ENCODE measurements around the gene SLC6A9. TPM values are rescaled to one million over a fixed set of nuclear protein-coding genes. Genes with fewer than 3 reads are reported as not detected.

The SLC6A9 gene
- total and polyA plus RNA-seq, 4 experiments from 2014 or later, result 0.75 to 0.84 TPM; not detected in 2

DNA sequence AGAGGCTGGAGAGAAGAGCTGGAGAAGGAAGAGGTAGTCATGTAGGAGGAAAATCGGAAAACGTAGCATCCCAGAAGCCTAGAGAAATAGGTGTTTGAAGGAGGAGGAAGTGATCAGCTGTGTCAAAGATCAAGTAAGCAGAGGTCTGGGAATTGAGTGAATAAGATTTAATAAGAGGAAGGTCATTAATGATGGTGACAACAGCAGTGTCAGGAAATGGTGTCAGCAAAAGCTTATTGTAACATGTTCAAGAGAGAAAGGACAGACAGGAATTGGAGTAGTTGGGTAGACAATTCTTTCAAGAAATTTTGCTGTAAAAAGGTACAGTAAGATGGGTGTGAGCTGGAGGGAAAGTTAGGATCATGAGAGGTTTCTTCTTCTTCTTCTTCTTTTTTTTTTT lies 41.6 kb upstream of the SLC6A9 start:
- Mint-ChIP-seq H3K36me3 (no peaks in the 10 kb centered on the region), H3K27me3 (peaks cover 16 to 26% of the 10 kb centered on the region in 2 donors), H3K27ac (no peak overlapping the region), H3K9me3 (no peaks in the 10 kb centered on the region), H3K4me3 (no peak overlapping the region), H3K4me1 (no peaks in the 10 kb centered on the region)
- ChIA-PET POLR2A (ENCODE audit: partially characterized antibody) (no interaction called here), CTCF (ENCODE audit: partially characterized antibody) (interaction anchor here (0.7 kb wide), 1 partner anchor 148 kb away, joined by 3 read pairs; no protein-coding TSS in a partner anchor)
- DNase-seq, result no peak
- no peaks in the 10 kb centered on the region for H3K4me1 ChIP-seq (ENCODE audit: insufficient read depth, low read length)
- intact Hi-C loops (cut with micrococcal nuclease), result no loop called here
- no peaks in the 10 kb centered on the region for H3K36me3 ChIP-seq (ENCODE audit: insufficient read depth, low read length)
- H3K9me3 ChIP-seq (ENCODE audit: control insufficient read depth in 1 of 2, low read length in 2 of 2), result no peaks in the 10 kb centered on the region
- no peak overlapping the region for H3K4me3 ChIP-seq (ENCODE audit: low read length in 2 of 2)
- H3K27ac ChIP-seq (ENCODE audit: low read depth, low read length), result no peak overlapping the region
- no peaks in the 10 kb centered on the region for H3K27me3 ChIP-seq (ENCODE audit: insufficient read depth, low read length)

DNA sequence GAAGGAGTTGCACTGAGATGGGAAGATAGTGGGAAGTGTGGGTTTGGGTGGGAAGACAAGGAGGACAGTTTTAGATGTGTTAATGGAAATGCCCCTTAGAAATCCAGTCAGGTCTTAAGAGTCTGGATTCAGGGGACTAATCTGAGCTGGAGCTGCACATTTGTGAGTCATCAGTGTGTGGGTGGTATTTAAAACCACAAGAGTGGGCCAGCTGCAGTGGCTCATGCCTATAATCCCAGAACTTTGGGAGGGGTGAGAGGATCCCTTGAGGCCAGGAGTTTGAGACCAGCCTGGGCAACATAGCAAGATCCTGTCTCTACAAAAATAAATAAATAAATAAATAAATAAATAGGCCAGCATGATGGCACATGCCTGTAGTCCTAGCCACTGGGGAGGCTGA lies 40.9 kb upstream of the SLC6A9 start:
- Histone ChIP-seq H3K27ac (ENCODE audit: low read depth, low read length) (no peak overlapping the region), H3K4me3 (ENCODE audit: low read length in 2 of 2) (no peak overlapping the region), H3K27me3 (ENCODE audit: insufficient read depth, low read length) (no peaks in the 10 kb centered on the region), H3K36me3 (ENCODE audit: insufficient read depth, low read length) (no peaks in the 10 kb centered on the region), H3K4me1 (ENCODE audit: insufficient read depth, low read length) (no peaks in the 10 kb centered on the region), H3K9me3 (ENCODE audit: control insufficient read depth in 1 of 2, low read length in 2 of 2) (no peaks in the 10 kb centered on the region)
- CTCF ChIA-PET (ENCODE audit: partially characterized antibody), result no interaction called here
- no peak for DNase-seq
- H3K36me3 Mint-ChIP-seq, result no peaks in the 10 kb centered on the region
- intact Hi-C loops (cut with micrococcal nuclease), result no loop called here
- H3K9me3 Mint-ChIP-seq, result no peaks in the 10 kb centered on the region
- POLR2A ChIA-PET (ENCODE audit: partially characterized antibody), result no interaction called here
- peaks cover 17 to 25% of the 10 kb centered on the region in 2 donors for H3K27me3 Mint-ChIP-seq
- H3K4me1 Mint-ChIP-seq, result no peaks in the 10 kb centered on the region
- no peak overlapping the region for H3K27ac Mint-ChIP-seq
- H3K4me3 Mint-ChIP-seq, result peak overlapping the region in 1 of 8 donors; percentile 27

DNA sequence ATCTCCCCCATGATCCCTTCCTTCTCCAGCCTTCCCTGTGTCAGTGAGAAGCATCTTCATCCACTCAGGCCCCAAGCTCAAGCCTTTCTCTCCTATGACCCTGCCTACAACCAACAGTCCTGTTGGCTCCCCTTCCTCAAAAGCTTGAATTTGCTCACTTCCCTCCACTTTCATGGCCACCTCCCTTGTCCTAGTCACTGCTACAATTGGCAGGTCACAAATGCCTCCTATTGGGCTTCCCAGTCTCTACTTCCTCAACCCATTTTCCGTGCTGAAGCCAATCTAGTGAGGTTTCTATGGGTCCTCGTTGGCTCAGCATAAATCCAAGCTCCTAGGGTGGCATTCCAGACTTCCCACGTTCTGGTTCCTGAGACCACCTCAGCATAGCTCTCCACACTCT lies 40.2 kb upstream of the SLC6A9 start:
- no peaks in the 10 kb centered on the region for H3K4me1 ChIP-seq (ENCODE audit: insufficient read depth, low read length)
- H3K27me3 Mint-ChIP-seq, result peaks cover 18 to 28% of the 10 kb centered on the region in 2 donors
- no peaks in the 10 kb centered on the region for H3K36me3 Mint-ChIP-seq
- H3K4me1 Mint-ChIP-seq, result no peaks in the 10 kb centered on the region
- no peaks in the 10 kb centered on the region for H3K9me3 ChIP-seq (ENCODE audit: control insufficient read depth in 1 of 2, low read length in 2 of 2)
- H3K27ac Mint-ChIP-seq, result no peak overlapping the region
- no peak overlapping the region for H3K4me3 Mint-ChIP-seq
- no peak overlapping the region for H3K27ac ChIP-seq (ENCODE audit: low read depth, low read length)
- H3K36me3 ChIP-seq (ENCODE audit: insufficient read depth, low read length), result no peaks in the 10 kb centered on the region
- no peak for DNase-seq
- no peak overlapping the region for H3K4me3 ChIP-seq (ENCODE audit: low read length in 2 of 2)
- ChIA-PET POLR2A (ENCODE audit: partially characterized antibody) (no interaction called here), CTCF (ENCODE audit: partially characterized antibody) (no interaction called here)
- no peaks in the 10 kb centered on the region for H3K9me3 Mint-ChIP-seq
- no peaks in the 10 kb centered on the region for H3K27me3 ChIP-seq (ENCODE audit: insufficient read depth, low read length)
- intact Hi-C loops (cut with micrococcal nuclease), result no loop called here

DNA sequence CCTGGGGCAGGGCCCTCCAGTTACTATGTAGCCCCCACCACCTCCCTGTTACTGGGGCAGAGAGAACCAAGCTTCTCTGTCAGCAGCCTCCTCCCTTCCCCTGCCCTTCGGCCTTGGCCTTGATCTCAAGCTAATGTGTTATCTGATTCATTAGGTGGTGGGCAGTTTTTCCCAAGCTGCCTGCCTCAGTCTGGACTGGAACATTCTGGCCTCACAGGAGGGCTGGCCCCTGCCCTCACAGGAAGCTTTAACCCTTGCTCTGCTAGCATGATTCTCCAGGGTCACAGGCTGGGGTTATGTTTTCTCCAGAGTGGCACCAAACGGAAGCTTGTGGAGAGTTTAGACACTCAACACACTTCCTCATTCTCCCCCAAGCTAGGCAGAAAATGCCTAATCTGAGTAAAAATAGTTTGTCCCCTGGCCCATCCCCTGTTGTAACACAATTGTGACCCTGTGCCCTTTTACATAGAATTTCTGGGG lies 37.2 kb upstream of the SLC6A9 start:
- Mint-ChIP-seq H3K4me3 (peak overlapping the region in 1 of 8 donors; percentile 34), H3K9me3 (no peaks in the 10 kb centered on the region), H3K4me1 (no peaks in the 10 kb centered on the region), H3K36me3 (no peaks in the 10 kb centered on the region), H3K27me3 (peaks cover 15 to 21% of the 10 kb centered on the region in 2 donors), H3K27ac (no peak overlapping the region)
- CTCF ChIA-PET (ENCODE audit: partially characterized antibody), result no interaction called here
- Histone ChIP-seq H3K27ac (ENCODE audit: low read depth, low read length) (no peak overlapping the region), H3K27me3 (ENCODE audit: insufficient read depth, low read length) (no peaks in the 10 kb centered on the region), H3K4me3 (ENCODE audit: low read length in 2 of 2) (no peak overlapping the region), H3K9me3 (ENCODE audit: control insufficient read depth in 1 of 2, low read length in 2 of 2) (no peaks in the 10 kb centered on the region), H3K36me3 (ENCODE audit: insufficient read depth, low read length) (no peaks in the 10 kb centered on the region), H3K4me1 (ENCODE audit: insufficient read depth, low read length) (no peaks in the 10 kb centered on the region)
- intact Hi-C loops (cut with micrococcal nuclease), result no loop called here
- POLR2A ChIA-PET (ENCODE audit: partially characterized antibody), result no interaction called here
- DNase-seq, result no peak

DNA sequence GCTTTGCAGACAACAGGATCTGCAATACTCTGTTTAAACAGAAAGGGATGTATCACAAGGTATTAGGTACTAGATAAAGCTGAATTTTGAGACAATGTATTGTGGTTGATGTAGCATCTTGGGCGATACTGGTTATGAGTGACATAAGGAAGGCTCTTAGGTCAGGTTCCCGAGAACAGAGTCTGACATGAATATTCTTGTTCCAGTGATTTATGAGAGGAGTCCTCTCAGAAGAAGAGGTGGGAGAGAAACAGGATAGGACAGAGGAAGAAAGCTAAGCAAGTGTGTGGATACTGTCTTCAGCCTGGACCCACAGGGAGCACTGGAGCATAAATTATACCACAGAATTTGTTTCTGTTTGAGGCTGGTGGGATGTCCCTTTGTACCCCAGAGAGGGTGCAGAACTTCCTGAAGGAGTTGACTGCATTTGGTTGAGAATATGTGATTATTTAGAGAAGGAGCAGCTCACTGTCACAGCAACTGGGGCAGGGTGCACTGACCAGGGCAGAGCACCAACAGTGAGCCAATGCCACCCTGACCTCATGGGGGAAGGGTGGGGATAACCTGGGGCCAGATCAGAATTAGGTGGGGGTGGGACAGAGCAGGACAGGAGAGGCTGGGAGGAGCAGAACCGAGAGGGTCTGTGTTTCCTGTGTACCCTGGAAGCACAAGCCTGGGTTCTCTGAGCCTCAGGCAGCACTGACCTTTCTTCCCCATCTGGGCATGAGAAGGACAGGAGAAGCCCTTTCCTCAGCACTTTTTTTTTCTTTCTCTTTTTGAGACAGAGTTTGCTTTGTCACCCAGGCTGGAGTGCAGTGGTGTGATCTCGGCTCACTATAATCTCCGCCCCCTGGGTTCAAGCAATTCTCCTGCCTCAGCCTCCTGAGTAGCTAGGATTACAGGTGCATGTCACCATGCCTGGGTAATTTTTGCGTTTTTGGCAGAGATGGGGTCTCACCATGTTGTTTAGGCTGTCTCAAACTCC lies 36.3 kb upstream of the SLC6A9 start:
- Mint-ChIP-seq H3K36me3 (no peaks in the 10 kb centered on the region), H3K4me1 (no peaks in the 10 kb centered on the region), H3K4me3 (no peak overlapping the region), H3K9me3 (no peaks in the 10 kb centered on the region), H3K27me3 (peaks cover 19 to 22% of the 10 kb centered on the region in 2 donors), H3K27ac (peak overlapping the region in 1 of 7 donors; percentile 11)
- Histone ChIP-seq H3K27me3 (ENCODE audit: insufficient read depth, low read length) (no peaks in the 10 kb centered on the region), H3K4me1 (ENCODE audit: insufficient read depth, low read length) (no peaks in the 10 kb centered on the region), H3K27ac (ENCODE audit: low read depth, low read length) (no peak overlapping the region), H3K36me3 (ENCODE audit: insufficient read depth, low read length) (no peaks in the 10 kb centered on the region), H3K9me3 (ENCODE audit: control insufficient read depth in 1 of 2, low read length in 2 of 2) (no peaks in the 10 kb centered on the region), H3K4me3 (ENCODE audit: low read length in 2 of 2) (no peak overlapping the region)
- intact Hi-C loops (cut with micrococcal nuclease), result no loop called here
- DNase-seq, result no peak
- POLR2A ChIA-PET (ENCODE audit: partially characterized antibody), result no interaction called here
- CTCF ChIA-PET (ENCODE audit: partially characterized antibody), result no interaction called here

DNA sequence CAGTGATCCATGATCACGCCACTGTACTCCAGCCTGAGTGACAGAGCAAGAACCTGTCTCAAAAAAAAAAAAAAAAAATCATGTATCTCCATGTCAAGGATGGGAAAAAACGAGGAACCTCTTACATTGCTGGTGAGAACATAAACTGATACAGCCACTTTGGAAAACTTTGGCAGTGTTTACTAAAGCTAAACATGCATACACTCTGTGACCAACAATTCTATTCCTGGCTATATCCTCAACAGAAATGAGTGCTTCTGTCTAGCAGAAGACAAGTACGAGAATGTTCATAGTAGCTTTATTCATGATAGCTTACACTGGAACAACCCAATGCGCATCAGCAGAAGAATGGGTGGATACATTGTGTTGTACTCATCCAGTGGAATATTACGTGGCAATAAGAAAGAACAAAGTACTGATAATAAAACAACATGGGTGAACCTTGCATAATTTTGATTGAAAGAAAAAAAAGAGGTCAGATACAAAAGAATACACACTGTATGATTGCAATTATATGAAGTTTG lies 31.5 kb upstream of the SLC6A9 start:
- no peaks in the 10 kb centered on the region for H3K4me1 Mint-ChIP-seq
- H3K36me3 ChIP-seq (ENCODE audit: insufficient read depth, low read length), result no peaks in the 10 kb centered on the region
- no peaks in the 10 kb centered on the region for H3K9me3 ChIP-seq (ENCODE audit: control insufficient read depth in 1 of 2, low read length in 2 of 2)
- H3K4me1 ChIP-seq (ENCODE audit: insufficient read depth, low read length), result no peaks in the 10 kb centered on the region
- no peaks in the 10 kb centered on the region for H3K9me3 Mint-ChIP-seq
- H3K27ac Mint-ChIP-seq, result no peak overlapping the region
- H3K27me3 ChIP-seq (ENCODE audit: insufficient read depth, low read length), result no peaks in the 10 kb centered on the region
- peaks cover 13 to 20% of the 10 kb centered on the region in 2 donors for H3K27me3 Mint-ChIP-seq
- intact Hi-C loops (cut with micrococcal nuclease), result no loop called here
- DNase-seq, result no peak
- POLR2A ChIA-PET (ENCODE audit: partially characterized antibody), result no interaction called here
- H3K4me3 Mint-ChIP-seq, result no peak overlapping the region
- no peak overlapping the region for H3K27ac ChIP-seq (ENCODE audit: low read depth, low read length)
- H3K4me3 ChIP-seq (ENCODE audit: low read length in 2 of 2), result no peak overlapping the region
- CTCF ChIA-PET (ENCODE audit: partially characterized antibody), result no interaction called here
- no peaks in the 10 kb centered on the region for H3K36me3 Mint-ChIP-seq

DNA sequence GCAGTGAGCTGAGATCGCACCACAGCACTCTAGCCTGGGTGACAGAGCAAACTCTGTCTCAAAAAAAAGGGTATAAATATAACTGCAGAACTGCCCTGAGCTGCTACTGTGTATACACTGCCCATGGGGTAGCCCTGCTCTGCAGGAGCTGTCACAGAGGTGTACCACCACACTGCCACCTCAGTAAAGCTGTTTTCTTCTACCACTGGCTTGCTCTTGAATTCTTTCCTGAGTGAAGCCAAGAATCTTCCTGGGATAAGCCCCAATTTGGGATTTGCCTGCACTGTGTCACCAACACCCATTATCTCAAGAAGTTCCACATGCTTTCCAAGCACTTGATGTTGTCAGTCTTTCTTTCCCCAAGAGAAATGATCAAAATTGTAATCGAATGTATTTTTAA lies 30.6 kb upstream of the SLC6A9 start:
- Mint-ChIP-seq H3K27ac (no peak overlapping the region), H3K9me3 (no peaks in the 10 kb centered on the region), H3K4me1 (no peaks in the 10 kb centered on the region), H3K4me3 (no peak overlapping the region), H3K36me3 (no peaks in the 10 kb centered on the region), H3K27me3 (peaks cover 11 to 13% of the 10 kb centered on the region in 2 donors)
- no peaks in the 10 kb centered on the region for H3K4me1 ChIP-seq (ENCODE audit: insufficient read depth, low read length)
- H3K4me3 ChIP-seq (ENCODE audit: low read length in 2 of 2), result no peak overlapping the region
- ChIA-PET POLR2A (ENCODE audit: partially characterized antibody) (no interaction called here), CTCF (ENCODE audit: partially characterized antibody) (no interaction called here)
- no peak for DNase-seq
- H3K9me3 ChIP-seq (ENCODE audit: control insufficient read depth in 1 of 2, low read length in 2 of 2), result no peaks in the 10 kb centered on the region
- no peaks in the 10 kb centered on the region for H3K27me3 ChIP-seq (ENCODE audit: insufficient read depth, low read length)
- intact Hi-C loops (cut with micrococcal nuclease), result no loop called here
- no peaks in the 10 kb centered on the region for H3K36me3 ChIP-seq (ENCODE audit: insufficient read depth, low read length)
- no peak overlapping the region for H3K27ac ChIP-seq (ENCODE audit: low read depth, low read length)
